SK-N-SH (cell line): ENCODE results near the gene NRIP2.
"Not testable (repeated sequence)": the region's sequence is repeated elsewhere in the genome, so short reads cannot be mapped to it uniquely, and the experiment has no call there.

Experiments used
- FOXM1 ChIP-seq: IDR thresholded peaks from 2 replicates; pipeline ENCODE4 v1.4.0; 2012; ENCODE audit warnings: low read depth, mild to moderate bottlenecking
- NFIC ChIP-seq: IDR thresholded peaks from 2 replicates; pipeline ENCODE4 v1.4.0; 2012; ENCODE audit warnings: borderline replicate concordance
- POLR2AphosphoS5 ChIP-seq: IDR thresholded peaks from 2 replicates; pipeline ENCODE4 v1.6.1; 2012; ENCODE audit warnings: low read depth, low read length
- YY1 ChIP-seq: IDR thresholded peaks from 2 replicates; pipeline ENCODE4 v1.4.0; 2012; ENCODE audit warnings: low read depth, mild to moderate bottlenecking
- TF ChIP-seq, protein P1 (sequence below): fragments of 200-600 bp; sonication (generic); IDR thresholded peaks from 2 replicates; pipeline ENCODE4 v1.6.1; 2017; ENCODE audit warnings: antibody characterized with exemption, mild to moderate bottlenecking, moderate library complexity

DNA sequence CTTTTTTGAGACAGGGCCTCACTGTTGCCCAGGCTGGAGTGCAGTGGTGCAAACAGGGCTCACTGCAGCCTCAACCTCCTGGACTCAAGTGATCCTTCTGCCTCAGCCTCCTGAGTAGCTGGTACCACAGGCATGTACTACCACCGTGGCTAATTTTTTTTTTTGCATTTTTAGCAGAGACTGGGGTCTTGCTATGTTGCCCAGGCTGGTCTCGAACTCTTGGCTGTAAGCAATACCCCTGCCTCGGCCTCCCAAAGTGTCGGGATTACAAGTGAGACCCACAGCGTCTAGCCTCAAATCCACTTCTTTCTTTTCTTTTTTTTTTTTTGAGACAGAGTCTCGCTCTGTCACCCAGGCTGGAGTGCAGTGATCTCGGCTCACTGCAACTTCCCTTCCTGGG is 28.6 kb upstream of the NRIP2 start:
- TF ChIP-seq, protein P1, sequence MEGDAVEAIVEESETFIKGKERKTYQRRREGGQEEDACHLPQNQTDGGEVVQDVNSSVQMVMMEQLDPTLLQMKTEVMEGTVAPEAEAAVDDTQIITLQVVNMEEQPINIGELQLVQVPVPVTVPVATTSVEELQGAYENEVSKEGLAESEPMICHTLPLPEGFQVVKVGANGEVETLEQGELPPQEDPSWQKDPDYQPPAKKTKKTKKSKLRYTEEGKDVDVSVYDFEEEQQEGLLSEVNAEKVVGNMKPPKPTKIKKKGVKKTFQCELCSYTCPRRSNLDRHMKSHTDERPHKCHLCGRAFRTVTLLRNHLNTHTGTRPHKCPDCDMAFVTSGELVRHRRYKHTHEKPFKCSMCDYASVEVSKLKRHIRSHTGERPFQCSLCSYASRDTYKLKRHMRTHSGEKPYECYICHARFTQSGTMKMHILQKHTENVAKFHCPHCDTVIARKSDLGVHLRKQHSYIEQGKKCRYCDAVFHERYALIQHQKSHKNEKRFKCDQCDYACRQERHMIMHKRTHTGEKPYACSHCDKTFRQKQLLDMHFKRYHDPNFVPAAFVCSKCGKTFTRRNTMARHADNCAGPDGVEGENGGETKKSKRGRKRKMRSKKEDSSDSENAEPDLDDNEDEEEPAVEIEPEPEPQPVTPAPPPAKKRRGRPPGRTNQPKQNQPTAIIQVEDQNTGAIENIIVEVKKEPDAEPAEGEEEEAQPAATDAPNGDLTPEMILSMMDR, result not testable (repeated sequence)
- TF ChIP-seq NFIC, POLR2AphosphoS5, FOXM1, YY1: not testable (repeated sequence)
